Dendritic cell treated with granulocyte-macrophage colony-stimulating factor and Interleukin-4, amounts not matched to agents 40 ng/mL and 50 ng/mL, for 4 days (primary cell): Measurements from ENCODE around the gene ADGRE1.

Experiments used
- H3K27ac Mint-ChIP-seq: one replicate; pipeline ENCODE4 v1.8.0; 2022; ENCODE audit warnings: mild to moderate bottlenecking, mixed read lengths
- H3K27me3 Mint-ChIP-seq: one replicate; pipeline ENCODE4 v1.8.0; 2022; ENCODE audit warnings: mild to moderate bottlenecking, mixed read lengths
- H3K36me3 Mint-ChIP-seq: one replicate; pipeline ENCODE4 v1.8.0; 2022; ENCODE audit warnings: low read depth, mixed read lengths
- H3K4me1 Mint-ChIP-seq: one replicate; pipeline ENCODE4 v1.8.0; 2022; ENCODE audit warnings: low read depth, mixed read lengths
- H3K4me3 Mint-ChIP-seq: one replicate; pipeline ENCODE4 v1.8.0; 2022; ENCODE audit warnings: mild to moderate bottlenecking, moderate library complexity, mixed read lengths
- H3K9me3 Mint-ChIP-seq: one replicate; pipeline ENCODE4 v1.8.0; 2022; ENCODE audit warnings: mixed read lengths
- intact Hi-C: fragments of 100-400 bp; cut with micrococcal nuclease; formaldehyde crosslinking; loops from one replicate; pipeline ENCODE4 v1.15.0; 2022

Gene ADGRE1

GRCh38 chr19:6948884-6949283 lies 61.5 kb downstream of the ADGRE1 start:
- Mint-ChIP-seq H3K27ac (no peak overlapping the region), H3K9me3 (no peaks in the 10 kb centered on the region), H3K36me3 (peaks cover 6% of the 10 kb centered on the region), H3K4me1 (peaks cover 22% of the 10 kb centered on the region), H3K27me3 (peaks cover 2% of the 10 kb centered on the region), H3K4me3 (no peak overlapping the region)
- intact Hi-C loops, result no loop called here

DNA sequence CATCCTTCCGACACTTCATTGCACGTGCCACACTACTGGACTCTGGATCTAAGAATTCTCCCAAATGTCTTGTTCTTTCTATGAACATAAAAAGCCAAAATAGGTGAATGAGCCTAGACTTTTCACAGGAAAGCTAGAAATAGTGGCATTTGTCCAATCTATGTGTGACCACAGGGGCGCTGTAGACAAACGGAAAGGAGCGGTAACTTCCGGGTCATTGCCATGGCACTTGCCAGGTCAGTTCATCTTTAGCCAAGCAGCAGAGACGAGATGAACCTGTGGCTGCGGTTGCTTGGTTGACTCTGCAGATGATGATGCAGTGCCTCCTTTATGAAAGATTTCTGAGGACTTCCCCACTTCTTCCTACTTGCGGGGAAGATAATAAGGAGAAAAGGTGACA lies 65.6 kb downstream of the ADGRE1 start:
- intact Hi-C loops, result no loop called here
- Mint-ChIP-seq H3K27me3 (no peaks in the 10 kb centered on the region), H3K4me1 (peaks cover 7% of the 10 kb centered on the region), H3K4me3 (no peak overlapping the region), H3K27ac (no peak overlapping the region), H3K9me3 (no peaks in the 10 kb centered on the region), H3K36me3 (peaks cover 22% of the 10 kb centered on the region)

GRCh38 chr19:6955082-6955481 lies 67.7 kb downstream of the ADGRE1 start:
- no peaks in the 10 kb centered on the region for H3K9me3 Mint-ChIP-seq
- peaks cover 19% of the 10 kb centered on the region for H3K4me1 Mint-ChIP-seq
- H3K27me3 Mint-ChIP-seq, result no peaks in the 10 kb centered on the region
- intact Hi-C loops, result no loop called here
- H3K4me3 Mint-ChIP-seq, result no peak overlapping the region
- H3K36me3 Mint-ChIP-seq, result peaks cover 32% of the 10 kb centered on the region
- H3K27ac Mint-ChIP-seq, result no peak overlapping the region

GRCh38 chr19:6956573-6956972 lies 69.2 kb downstream of the ADGRE1 start:
- intact Hi-C loops, result no loop called here
- no peak overlapping the region for H3K27ac Mint-ChIP-seq
- no peaks in the 10 kb centered on the region for H3K9me3 Mint-ChIP-seq

DNA sequence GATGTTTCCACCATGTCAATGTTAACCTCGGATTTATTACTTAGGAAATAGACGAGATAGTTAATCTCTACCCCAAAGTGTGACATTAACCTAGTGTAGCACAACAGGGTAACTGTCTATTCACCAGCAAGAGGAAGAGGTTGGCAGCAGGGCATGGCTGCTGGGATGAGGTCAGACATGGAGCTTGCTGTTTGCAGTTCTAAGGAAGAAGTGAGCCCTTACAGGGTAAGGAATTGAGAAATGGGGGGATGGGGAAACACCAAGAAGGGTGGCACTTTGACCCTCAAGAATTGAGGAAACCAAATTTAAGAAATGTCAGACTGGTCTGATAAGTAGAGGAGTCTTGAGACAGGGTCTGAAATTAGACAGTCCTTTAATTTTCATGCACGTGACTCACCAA lies 71.4 kb downstream of the ADGRE1 start:
- intact Hi-C loops, result no loop called here
- H3K27ac Mint-ChIP-seq, result peak overlapping the region; percentile 64
- H3K4me3 Mint-ChIP-seq, result no peak overlapping the region
- H3K4me1 Mint-ChIP-seq, result peaks cover 25% of the 10 kb centered on the region
- H3K36me3 Mint-ChIP-seq, result peaks cover 61% of the 10 kb centered on the region
- H3K9me3 Mint-ChIP-seq, result no peaks in the 10 kb centered on the region
- H3K27me3 Mint-ChIP-seq, result no peaks in the 10 kb centered on the region

More at GRCh38 chr19:6956573-6956972, 69.2 kb downstream of the ADGRE1 start:
- Mint-ChIP-seq H3K36me3 (peaks cover 47% of the 10 kb centered on the region), H3K27me3 (no peaks in the 10 kb centered on the region), H3K4me3 (no peak overlapping the region), H3K4me1 (peaks cover 19% of the 10 kb centered on the region)

DNA sequence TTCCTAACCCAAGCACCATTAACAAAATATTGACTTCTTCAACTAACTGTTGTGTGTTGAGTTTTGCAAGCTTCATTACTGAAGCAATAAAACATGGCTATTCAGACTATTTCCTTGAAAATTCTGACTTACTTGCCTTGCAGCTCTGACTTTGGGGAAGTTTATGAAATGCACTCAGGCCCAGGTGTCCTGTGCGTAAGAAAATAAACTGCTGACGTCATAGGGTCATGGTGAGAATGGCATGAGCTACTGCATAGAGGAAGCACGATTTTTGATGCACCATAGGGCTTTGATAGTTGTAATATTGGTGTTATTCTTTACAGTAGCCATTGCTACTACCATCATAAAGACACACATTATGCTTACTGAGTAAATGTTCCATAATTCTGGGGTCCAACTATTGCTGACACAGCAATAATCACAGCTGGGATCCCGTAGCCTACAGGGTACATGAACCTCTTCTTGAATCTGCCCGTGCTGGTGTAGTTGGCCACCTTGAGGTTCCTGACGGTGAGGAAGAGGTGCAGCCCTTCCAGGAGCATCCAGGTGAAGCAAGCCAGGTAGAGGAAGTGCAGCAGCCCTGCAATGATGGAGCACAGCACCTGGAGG lies 76.0 kb downstream of the ADGRE1 start:
- Mint-ChIP-seq H3K27ac (no peak overlapping the region), H3K27me3 (no peaks in the 10 kb centered on the region), H3K36me3 (peaks cover 70% of the 10 kb centered on the region), H3K9me3 (no peaks in the 10 kb centered on the region), H3K4me1 (peaks cover 39% of the 10 kb centered on the region), H3K4me3 (no peak overlapping the region)
- intact Hi-C loops, result no loop called here

GRCh38 chr19:6963937-6964336 lies 76.6 kb downstream of the ADGRE1 start:
- Mint-ChIP-seq H3K9me3 (no peaks in the 10 kb centered on the region), H3K4me3 (no peak overlapping the region), H3K4me1 (peaks cover 33% of the 10 kb centered on the region), H3K36me3 (peaks cover 70% of the 10 kb centered on the region), H3K27ac (no peak overlapping the region), H3K27me3 (no peaks in the 10 kb centered on the region)
- intact Hi-C loops, result no loop called here

- Mint-ChIP-seq H3K27me3 (no peaks in the 10 kb centered on the region), H3K27ac (peak overlapping the region; percentile 74), H3K4me3 (no peak overlapping the region), H3K4me1 (peaks cover 35% of the 10 kb centered on the region), H3K9me3 (peaks cover 8% of the 10 kb centered on the region), H3K36me3 (peaks cover 59% of the 10 kb centered on the region)
- intact Hi-C loops, result no loop called here
Measured at GRCh38 chr19:6967967-6968366, 80.6 kb downstream of the ADGRE1 start.

DNA sequence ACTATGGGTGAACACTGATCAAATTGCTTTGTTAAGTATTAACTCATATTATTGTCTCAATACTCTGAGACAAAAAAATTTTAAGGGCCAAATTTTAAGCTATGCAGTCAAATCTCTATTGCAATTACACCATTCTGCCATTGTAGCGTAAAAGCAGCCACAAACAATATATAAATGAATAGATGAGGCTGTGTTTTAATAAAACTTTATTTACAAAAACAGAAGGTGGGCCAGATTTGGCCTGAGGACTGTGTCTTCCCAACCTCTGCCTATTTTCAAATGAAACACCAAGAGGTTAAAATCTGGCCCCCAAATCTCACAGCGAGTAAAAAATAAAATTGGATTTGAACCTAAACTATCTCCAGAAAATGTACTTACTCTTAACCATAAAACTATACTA lies 82.1 kb downstream of the ADGRE1 start:
- H3K36me3 Mint-ChIP-seq, result peaks cover 59% of the 10 kb centered on the region
- peaks cover 8% of the 10 kb centered on the region for H3K9me3 Mint-ChIP-seq
- H3K27ac Mint-ChIP-seq, result peak overlapping the region; percentile 76
- peaks cover 37% of the 10 kb centered on the region for H3K4me1 Mint-ChIP-seq
- H3K27me3 Mint-ChIP-seq, result no peaks in the 10 kb centered on the region
- no peak overlapping the region for H3K4me3 Mint-ChIP-seq
- intact Hi-C loops, result no loop called here

- no peak overlapping the region for H3K4me3 Mint-ChIP-seq
- H3K27me3 Mint-ChIP-seq, result no peaks in the 10 kb centered on the region
- peak overlapping the region; percentile 76 for H3K27ac Mint-ChIP-seq
- intact Hi-C loops, result no loop called here
- H3K9me3 Mint-ChIP-seq, result peaks cover 8% of the 10 kb centered on the region
- H3K4me1 Mint-ChIP-seq, result peaks cover 37% of the 10 kb centered on the region
- peaks cover 60% of the 10 kb centered on the region for H3K36me3 Mint-ChIP-seq
Measured at GRCh38 chr19:6970021-6970420, 82.6 kb downstream of the ADGRE1 start.

DNA sequence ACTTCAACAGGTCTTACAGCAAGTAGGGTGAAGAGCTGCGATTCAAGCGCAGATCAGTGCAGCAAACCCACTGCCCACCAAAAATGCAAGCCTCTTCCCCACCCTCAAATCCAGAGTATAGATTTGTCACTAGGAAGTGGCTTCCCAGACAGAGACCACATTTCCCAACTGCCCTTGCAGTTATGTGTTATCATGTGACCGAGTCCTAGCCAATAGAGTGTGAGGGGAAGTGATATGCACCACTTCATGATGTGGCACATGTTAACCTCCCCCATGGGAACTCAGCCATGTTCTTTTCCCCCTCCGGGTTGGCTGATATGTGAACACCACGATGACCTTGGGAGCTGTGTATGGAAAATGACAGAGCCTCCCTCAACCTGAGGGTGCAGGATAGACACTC lies 83.1 kb downstream of the ADGRE1 start:
- H3K27me3 Mint-ChIP-seq, result no peaks in the 10 kb centered on the region
- H3K4me3 Mint-ChIP-seq, result no peak overlapping the region
- peaks cover 37% of the 10 kb centered on the region for H3K4me1 Mint-ChIP-seq
- H3K9me3 Mint-ChIP-seq, result peaks cover 8% of the 10 kb centered on the region
- intact Hi-C loops, result no loop called here
- peaks cover 64% of the 10 kb centered on the region for H3K36me3 Mint-ChIP-seq
- peak overlapping the region; percentile 76 for H3K27ac Mint-ChIP-seq

GRCh38 chr19:6971366-6971765 lies 84.0 kb downstream of the ADGRE1 start:
- intact Hi-C loops, result no loop called here
- Mint-ChIP-seq H3K4me1 (peaks cover 37% of the 10 kb centered on the region), H3K27me3 (no peaks in the 10 kb centered on the region), H3K36me3 (peaks cover 73% of the 10 kb centered on the region), H3K9me3 (peaks cover 8% of the 10 kb centered on the region), H3K27ac (peak overlapping the region; percentile 76), H3K4me3 (no peak overlapping the region)

GRCh38 chr19:6976197-6976596 lies 88.8 kb downstream of the ADGRE1 start:
- no peaks in the 10 kb centered on the region for H3K27me3 Mint-ChIP-seq
- intact Hi-C loops, result no loop called here
- peaks cover 18% of the 10 kb centered on the region for H3K9me3 Mint-ChIP-seq
- H3K27ac Mint-ChIP-seq, result no peak overlapping the region
- peaks cover 10% of the 10 kb centered on the region for H3K4me1 Mint-ChIP-seq
- no peak overlapping the region for H3K4me3 Mint-ChIP-seq
- peaks cover 94% of the 10 kb centered on the region for H3K36me3 Mint-ChIP-seq

GRCh38 chr19:6979399-6979798 lies 92.0 kb downstream of the ADGRE1 start:
- H3K4me1 Mint-ChIP-seq, result peaks cover 1% of the 10 kb centered on the region
- H3K9me3 Mint-ChIP-seq, result peaks cover 33% of the 10 kb centered on the region
- intact Hi-C loops, result no loop called here
- peaks cover 94% of the 10 kb centered on the region for H3K36me3 Mint-ChIP-seq
- no peak overlapping the region for H3K4me3 Mint-ChIP-seq
- H3K27ac Mint-ChIP-seq, result no peak overlapping the region
- peaks cover 2% of the 10 kb centered on the region for H3K27me3 Mint-ChIP-seq

DNA sequence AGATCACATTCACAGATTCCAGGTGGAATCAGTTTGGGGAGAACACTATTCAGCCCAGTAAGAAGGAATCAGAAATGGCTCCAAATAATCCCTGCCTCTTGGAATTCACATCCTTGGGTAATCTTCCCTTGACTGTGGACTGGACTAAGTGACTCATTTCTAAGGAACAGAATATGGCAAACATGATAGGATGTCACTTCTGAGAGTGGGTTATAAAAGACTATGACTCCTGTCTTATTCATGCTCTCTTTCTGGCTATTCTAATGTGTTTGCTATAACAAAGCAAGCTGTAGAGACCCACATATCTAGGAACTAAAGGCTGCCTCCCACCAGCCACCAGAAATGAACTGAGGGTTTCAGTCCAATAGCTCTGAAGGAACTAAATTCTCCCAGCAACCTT lies 96.1 kb downstream of the ADGRE1 start:
- Mint-ChIP-seq H3K9me3 (peaks cover 39% of the 10 kb centered on the region), H3K36me3 (peaks cover 83% of the 10 kb centered on the region), H3K4me3 (no peak overlapping the region), H3K4me1 (peaks cover 7% of the 10 kb centered on the region), H3K27me3 (peaks cover 2% of the 10 kb centered on the region), H3K27ac (no peak overlapping the region)
- intact Hi-C loops, result no loop called here
